ENCODE data around the gene IFT74. TPM values are rescaled to one million over a fixed set of nuclear protein-coding genes. Genes with fewer than 3 reads are reported as not detected.

Gene IFT74
- total and polyA plus RNA-seq, 9 of the 15 experiments (the other 6 are each of a cell fraction or from before 2014, with no cell fraction given), result 6.1 to 13.2 (median 9.3) TPM

DNA sequence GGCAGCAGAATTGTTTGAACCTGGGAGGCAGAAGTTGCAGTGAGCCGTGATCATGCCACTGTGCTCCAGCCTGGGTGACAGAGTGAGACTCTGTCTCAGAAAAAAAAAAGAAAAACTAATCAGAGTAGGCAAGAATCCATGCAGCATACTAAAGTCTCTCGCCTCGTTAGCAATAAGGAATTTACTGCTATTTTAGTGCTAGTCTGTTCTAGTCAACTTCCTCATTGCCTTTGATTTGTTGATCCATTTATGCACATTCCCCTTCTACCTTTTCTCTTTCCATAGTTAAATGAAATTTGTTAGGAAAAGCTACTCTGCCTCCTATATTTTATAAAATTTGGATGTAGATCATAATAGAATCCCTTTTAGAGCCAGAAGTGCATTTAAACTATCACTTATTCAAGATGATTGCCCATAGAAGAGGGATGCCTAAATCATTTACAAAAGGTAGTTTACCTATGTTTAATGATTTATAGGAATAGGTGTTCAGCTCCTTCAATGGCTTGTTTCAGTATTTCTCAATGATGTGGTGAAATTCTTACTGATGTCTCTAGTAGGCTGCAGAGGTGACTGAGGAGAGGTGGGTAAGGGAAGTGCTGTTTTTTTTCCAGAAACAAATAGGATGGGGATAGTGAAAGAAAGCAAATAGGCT is 47.3 kb downstream of the IFT74 start (continued):
- TF ChIP-seq, protein P1, sequence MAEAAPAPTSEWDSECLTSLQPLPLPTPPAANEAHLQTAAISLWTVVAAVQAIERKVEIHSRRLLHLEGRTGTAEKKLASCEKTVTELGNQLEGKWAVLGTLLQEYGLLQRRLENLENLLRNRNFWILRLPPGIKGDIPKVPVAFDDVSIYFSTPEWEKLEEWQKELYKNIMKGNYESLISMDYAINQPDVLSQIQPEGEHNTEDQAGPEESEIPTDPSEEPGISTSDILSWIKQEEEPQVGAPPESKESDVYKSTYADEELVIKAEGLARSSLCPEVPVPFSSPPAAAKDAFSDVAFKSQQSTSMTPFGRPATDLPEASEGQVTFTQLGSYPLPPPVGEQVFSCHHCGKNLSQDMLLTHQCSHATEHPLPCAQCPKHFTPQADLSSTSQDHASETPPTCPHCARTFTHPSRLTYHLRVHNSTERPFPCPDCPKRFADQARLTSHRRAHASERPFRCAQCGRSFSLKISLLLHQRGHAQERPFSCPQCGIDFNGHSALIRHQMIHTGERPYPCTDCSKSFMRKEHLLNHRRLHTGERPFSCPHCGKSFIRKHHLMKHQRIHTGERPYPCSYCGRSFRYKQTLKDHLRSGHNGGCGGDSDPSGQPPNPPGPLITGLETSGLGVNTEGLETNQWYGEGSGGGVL (CRISPR knock-in tag; IDR thresholded peaks at IDR 0.05), result no peak
- no peak for TF ChIP-seq RUNX1 (IDR thresholded peaks at IDR 0.05; ENCODE audit: low read depth)
- no peak for TF ChIP-seq ZNF644 (tag; IDR thresholded peaks at IDR 0.05; ENCODE audit: low read depth)
- TF ChIP-seq POLR2B (IDR thresholded peaks at IDR 0.05; ENCODE audit: low read depth, partially characterized antibody), result no peak

DNA sequence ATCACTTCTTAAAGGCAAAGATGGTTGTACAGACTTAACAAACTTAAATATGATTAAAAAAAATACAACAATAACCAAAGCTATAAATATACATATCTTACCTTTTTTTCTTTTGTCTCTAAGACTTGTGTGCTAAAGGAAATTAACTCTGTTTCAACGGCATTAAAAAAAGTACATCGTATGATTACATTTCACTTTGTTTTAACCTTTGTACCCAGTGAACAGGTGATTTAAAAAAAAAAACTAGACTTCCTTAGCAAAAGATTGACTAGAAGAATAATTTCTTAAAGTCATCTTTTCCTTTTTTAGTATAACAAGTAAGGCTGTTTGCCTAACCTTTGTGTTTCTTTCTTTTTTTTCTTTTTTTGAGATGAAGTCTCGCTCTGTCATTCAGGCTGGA is 49.3 kb downstream of the IFT74 start, which contains the start of gene LRRC19:
TSS of gene LRRC19 (minus strand) at position 182 of the 400 bp plus-strand sequence. CDS start 5,978 bp downstream, outside the sequence.
- Histone ChIP-seq H3K36me3 (ENCODE audit: control insufficient read depth, insufficient read depth, low read length) (no peaks in the 10 kb centered on the region), H3K27ac (ENCODE audit: extremely low read depth, low read depth, low read length) (no peak within 1 kb of the TSS), H3K9me1 (ENCODE audit: control insufficient read depth, insufficient read depth, low read length) (no peaks in the 10 kb centered on the region), H4K20me1 (replicated peaks; ENCODE audit: control insufficient read depth, insufficient read depth, low read length) (no peaks in the 10 kb centered on the region), H3K4me3 (no peak within 1 kb of the TSS), H3K9ac (ENCODE audit: insufficient read depth in 1 of 2, low read depth in 2 of 2, low read length in 2 of 2) (no peak within 1 kb of the TSS), H3K4me1 (replicated peaks in 1 of 2; ENCODE audit: control insufficient read depth in 2 of 2, insufficient read depth in 2 of 2, low read length in 2 of 2) (no peaks in the 10 kb centered on the region), H3K27me3 (ENCODE audit: control insufficient read depth in 2 of 2, insufficient read depth in 2 of 2, low read length in 2 of 2) (no peaks in the 10 kb centered on the region), H2AFZ (ENCODE audit: low read depth, low read length) (no peak within 1 kb of the TSS), H3K4me2 (ENCODE audit: insufficient read depth, low read length) (no peak within 1 kb of the TSS), H3K9me3 (replicated peaks; ENCODE audit: control insufficient read depth, insufficient read depth, low read depth, low read length) (no peaks in the 10 kb centered on the region), H3K79me2 (ENCODE audit: control insufficient read depth, insufficient read depth, low read length) (no peaks in the 10 kb centered on the region)
- intact Hi-C loops (cut with micrococcal nuclease) (no loop called here), in situ Hi-C loops (cut with MboI) (no loop called here)
- FAIRE-seq, result no peak
- no peak for ATAC-seq
- BruUV-seq (replicated peaks), result no TSS peak
- no CpG with 5 or more reads among the region's 3 CpGs for WGBS (ENCODE audit: insufficient coverage, low coverage, missing lambda C conversion rate)
- POLR2A ChIA-PET, result interaction anchor here (0.6 kb wide), 1 partner anchor 533 kb away, joined by 3 read pairs; no protein-coding TSS in a partner anchor
- CTCF ChIA-PET (ENCODE audit: low intra/inter-chr PET ratio), result no interaction called here
- no peak for DNase-seq (ENCODE audit: extremely low read depth in 1 of 4, low spot score in 3 of 4)
- TF ChIP-seq, protein P2, sequence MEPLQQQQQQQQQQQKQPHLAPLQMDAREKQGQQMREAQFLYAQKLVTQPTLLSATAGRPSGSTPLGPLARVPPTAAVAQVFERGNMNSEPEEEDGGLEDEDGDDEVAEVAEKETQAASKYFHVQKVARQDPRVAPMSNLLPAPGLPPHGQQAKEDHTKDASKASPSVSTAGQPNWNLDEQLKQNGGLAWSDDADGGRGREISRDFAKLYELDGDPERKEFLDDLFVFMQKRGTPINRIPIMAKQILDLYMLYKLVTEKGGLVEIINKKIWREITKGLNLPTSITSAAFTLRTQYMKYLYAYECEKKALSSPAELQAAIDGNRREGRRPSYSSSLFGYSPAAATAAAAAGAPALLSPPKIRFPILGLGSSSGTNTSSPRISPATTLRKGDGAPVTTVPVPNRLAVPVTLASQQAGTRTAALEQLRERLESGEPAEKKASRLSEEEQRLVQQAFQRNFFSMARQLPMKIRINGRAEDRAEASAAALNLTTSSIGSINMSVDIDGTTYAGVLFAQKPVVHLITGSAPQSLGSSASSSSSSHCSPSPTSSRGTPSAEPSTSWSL (CRISPR knock-in tag; IDR thresholded peaks at IDR 0.05; ENCODE audit: borderline replicate concordance), result no peak
- TF ChIP-seq RAD51 (IDR thresholded peaks at IDR 0.05; ENCODE audit: borderline replicate concordance, low read depth), result no peak
- TF ChIP-seq IRF2 (CRISPR knock-in tag; IDR thresholded peaks at IDR 0.05), result no peak
- no peak for TF ChIP-seq NFATC3 (IDR thresholded peaks at IDR 0.05)
- TF ChIP-seq ZNF24 (IDR thresholded peaks at IDR 0.05), result no peak
- TF ChIP-seq NBN (IDR thresholded peaks at IDR 0.05; ENCODE audit: low read depth), result no peak
- TF ChIP-seq, protein P3, sequence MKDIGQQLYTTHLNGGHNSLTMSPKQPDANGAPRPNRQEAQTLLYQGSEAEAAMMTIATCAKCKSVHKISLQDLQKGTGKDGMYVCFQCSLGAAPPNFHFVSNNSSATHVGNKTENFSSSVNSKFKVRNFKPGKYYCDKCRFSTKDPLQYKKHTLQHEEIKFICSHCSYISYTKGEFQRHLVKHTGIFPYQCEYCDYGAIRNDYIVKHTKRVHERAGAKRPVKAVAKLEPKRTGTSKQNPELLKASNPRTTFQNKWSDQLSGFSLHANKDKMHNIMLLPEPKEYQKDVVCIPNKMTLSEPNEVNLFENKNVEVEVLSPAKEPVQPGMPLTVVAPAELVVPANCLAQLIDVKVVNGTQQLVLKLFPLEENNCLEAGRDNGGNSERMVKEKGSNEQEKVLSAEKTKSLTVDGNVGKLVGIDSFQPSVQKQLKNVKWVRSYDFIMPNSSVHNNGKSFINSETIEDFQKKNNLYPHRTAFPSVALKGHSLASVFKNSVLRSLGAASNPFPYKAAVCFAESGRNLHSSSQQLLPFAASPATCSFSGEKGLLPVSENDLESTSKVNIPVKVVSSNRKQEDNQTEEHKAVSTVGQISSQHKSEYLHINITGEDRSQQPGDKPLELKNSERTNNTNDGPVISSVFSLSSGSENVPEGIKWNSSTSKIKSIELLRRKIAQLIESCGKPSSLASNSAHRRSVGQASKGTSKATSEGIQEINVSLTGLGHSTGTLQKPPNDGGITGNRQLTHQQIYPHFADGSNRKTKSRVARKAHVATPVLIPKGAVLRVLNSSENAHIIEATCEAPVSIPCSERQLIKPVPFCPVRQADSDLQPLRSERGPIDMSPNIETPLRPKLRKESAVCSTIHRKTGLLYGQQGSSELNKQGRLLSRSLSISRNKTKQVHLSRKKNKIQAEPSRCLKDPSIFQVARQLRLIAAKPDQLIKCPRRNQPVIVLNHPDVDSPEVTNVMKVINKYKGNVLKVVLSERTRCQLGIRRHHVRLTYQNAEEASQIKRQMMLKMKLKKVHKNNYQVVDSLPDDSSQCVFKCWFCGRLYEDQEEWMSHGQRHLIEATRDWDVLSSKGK (CRISPR knock-in tag; IDR thresholded peaks at IDR 0.05), result no peak
- TF ChIP-seq, protein P4, sequence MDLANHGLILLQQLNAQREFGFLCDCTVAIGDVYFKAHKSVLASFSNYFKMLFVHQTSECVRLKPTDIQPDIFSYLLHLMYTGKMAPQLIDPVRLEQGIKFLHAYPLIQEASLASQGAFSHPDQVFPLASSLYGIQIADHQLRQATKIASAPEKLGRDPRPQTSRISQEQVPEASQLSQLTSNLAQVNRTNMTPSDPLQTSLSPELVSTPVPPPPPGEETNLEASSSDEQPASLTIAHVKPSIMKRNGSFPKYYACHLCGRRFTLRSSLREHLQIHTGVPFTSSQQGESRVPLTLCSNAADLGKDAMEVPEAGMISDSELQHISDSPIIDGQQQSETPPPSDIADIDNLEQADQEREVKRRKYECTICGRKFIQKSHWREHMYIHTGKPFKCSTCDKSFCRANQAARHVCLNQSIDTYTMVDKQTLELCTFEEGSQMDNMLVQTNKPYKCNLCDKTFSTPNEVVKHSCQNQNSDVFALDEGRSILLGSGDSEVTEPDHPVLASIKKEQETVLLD (IDR thresholded peaks at IDR 0.05), result no peak
